GM19043 (cell line): ENCODE measurements around the gene ARHGDIA.

Experiments
- ATAC-seq: cut with Tn5 transposase; IDR thresholded peaks from one replicate; pipeline ENCODE4 v1.9.1; 2021; ENCODE audit warnings: low read depth; ENCODE audit not compliant: unreplicated experiment

ARHGDIA gene

DNA sequence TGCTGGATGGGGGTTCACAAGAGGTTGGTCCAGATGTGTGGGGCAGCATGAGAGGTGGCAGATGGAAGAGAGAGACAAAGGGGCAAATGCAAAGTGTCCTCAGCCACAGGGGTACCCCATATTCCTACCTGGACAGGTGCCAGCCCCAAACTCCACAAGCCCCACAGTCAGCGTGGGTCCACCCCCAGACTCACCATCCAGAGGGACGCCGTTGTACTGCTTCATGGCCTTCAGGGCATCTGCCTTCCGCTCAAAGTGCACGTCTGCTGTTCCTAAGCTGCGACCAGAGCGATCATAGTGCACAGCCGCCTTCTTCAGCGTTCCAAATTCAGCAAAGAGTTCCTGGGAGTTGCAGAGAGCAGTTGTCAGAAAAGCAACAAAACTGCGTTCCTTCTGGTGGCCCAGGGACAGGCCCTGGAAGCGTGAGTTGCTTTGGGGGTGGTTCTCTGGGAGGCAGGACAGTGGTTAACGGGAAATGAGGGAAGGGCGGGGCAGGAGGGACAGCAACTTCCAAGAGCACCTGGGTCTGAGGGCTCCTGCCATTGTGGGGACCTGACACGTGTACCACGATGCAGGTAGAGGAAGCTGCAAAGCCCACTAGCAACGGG, 18.0 kb upstream of the ARHGDIA start:
- ATAC-seq: no peak

DNA sequence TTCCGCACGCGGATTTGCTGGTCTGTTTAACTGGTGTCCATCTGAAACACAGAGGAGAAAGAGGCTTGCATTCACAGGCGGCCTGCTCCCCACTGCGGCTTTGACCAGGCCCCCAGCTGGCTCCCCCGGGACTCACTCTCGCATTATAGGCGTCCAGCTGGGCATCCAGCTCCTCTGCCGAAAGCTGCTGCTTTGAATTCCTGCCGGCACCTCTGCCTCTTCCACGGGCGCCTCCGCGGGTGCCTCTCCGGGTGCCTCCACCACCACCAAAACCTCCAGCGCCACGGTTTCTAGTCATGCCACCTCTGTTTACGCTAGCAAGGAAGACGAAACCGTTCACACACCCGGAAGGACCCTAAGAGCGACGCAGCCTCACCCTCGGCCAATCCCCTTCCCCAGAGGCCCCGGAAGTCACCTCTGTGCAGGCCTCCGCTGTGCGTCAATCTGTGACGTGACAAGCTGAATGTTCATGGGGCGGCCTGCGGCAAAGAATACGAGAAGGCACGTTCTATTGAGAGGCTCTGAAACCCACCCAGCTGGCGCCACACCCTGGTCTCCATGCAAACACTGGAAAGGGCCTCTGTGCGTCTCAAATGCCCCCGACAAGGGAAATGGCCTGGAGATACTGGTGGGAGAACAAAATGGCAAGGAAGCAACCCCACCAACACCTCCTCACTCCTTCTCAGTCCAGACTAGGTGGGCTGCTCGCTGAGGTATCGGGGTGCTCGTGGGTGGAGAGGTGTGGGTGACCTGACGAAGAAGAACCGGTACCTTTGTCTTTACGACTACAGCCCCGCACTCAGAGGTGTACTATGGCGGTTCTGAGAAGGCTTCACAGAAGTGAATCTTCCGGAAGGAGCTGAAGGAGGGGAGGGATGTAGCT, 17.2 kb upstream of the ARHGDIA start:
- no peak for ATAC-seq

DNA sequence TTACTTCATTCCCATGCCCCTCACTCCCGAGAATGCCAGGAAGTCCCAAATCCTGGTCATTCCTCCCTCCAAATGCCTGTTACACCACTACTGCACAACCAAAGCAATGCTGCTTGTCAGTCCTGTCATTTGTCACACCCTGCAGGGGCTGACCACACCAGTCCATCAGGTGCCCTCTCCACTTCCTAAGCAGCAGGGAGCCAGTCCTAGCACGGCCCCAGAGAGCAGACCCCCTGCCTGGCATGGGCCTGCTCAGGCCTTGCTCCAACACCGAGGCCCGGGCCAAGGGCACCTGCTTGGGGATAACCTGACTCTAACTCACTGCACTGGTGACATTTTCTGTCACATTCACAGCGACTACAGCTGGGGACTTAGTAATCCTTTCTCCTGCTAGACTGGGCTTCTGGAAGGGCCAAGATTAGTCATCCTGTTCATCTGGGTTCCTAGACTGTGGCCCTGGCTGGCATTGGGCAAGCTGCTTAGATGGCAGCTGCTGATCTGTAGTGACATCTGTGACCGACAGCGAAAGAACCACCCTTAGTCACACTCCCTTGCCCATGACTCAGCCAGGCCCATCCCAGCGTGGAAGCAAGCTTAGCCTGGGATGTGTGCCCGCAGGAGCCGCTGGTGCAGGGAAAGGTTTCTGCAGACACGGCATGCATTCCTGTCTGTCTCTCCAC, 14.9 kb upstream of the ARHGDIA start:
- ATAC-seq: no peak

DNA sequence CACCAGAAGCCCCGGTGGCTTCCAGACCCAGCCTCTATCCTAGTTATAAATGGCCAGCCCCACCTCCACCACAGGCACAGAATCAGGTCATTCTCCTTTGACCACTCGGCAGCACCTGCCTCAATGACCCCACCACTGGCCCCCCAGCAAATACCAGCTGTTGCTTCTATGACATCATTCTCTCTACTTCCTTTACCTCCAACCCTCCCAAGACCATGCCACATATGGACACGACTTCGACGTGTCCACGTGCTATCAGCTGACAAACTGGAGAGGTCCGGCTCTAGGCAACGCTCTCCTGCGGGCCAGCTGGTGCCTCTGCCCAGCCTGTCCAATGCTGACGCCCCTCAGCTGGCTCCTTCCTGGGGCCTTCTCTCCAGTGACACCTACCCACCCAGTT, 14.3 kb upstream of the ARHGDIA start:
- ATAC-seq: no peak

GRCh38 chr17:81884968-81885367, 13.8 kb upstream of the ARHGDIA start:
- no peak for ATAC-seq

DNA sequence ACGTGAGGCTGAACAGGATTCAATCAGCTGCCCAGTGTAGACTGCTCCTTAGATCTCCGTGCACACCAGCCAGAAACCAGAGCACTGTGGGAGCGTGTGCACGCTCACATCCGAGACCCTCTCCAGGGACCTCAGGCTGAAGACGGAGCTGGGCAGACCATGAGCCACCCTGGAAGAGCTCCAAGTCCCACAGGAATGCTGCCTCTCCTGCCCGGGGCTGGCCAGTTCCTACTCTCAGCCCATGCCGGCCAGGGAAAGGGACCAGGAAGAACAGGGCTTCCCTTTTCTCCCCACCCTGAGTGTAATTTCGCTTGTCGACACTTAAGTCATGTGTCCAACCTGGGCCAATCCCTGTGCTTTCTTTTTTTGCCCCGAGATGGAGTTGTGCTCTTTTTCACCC, 13.4 kb upstream of the ARHGDIA start:
- ATAC-seq: no peak

- no peak for ATAC-seq
These were observed 8.0 kb upstream of the ARHGDIA start for GRCh38 chr17:81879121-81879520.

DNA sequence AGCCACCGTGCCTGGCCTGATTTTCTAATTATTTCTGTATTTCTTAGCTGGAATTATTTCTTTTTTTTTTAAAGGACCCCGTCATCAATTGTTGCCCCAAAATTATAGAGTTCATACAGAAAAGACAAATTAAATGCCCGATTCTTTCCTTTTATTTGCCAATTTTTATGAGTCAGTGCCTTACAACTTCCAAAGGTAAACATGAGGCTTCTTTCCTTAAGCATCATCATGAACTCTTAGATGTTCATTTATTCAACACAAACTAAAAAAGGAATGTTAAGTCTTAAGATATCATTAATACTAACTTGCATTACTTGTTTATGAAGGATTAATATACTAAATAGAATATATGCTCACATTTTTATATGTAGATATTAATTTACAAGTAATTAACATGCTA, 7.2 kb upstream of the ARHGDIA start:
- no peak for ATAC-seq

- ATAC-seq: no peak
These were observed 6.4 kb upstream of the ARHGDIA start for GRCh38 chr17:81877569-81877968.

DNA sequence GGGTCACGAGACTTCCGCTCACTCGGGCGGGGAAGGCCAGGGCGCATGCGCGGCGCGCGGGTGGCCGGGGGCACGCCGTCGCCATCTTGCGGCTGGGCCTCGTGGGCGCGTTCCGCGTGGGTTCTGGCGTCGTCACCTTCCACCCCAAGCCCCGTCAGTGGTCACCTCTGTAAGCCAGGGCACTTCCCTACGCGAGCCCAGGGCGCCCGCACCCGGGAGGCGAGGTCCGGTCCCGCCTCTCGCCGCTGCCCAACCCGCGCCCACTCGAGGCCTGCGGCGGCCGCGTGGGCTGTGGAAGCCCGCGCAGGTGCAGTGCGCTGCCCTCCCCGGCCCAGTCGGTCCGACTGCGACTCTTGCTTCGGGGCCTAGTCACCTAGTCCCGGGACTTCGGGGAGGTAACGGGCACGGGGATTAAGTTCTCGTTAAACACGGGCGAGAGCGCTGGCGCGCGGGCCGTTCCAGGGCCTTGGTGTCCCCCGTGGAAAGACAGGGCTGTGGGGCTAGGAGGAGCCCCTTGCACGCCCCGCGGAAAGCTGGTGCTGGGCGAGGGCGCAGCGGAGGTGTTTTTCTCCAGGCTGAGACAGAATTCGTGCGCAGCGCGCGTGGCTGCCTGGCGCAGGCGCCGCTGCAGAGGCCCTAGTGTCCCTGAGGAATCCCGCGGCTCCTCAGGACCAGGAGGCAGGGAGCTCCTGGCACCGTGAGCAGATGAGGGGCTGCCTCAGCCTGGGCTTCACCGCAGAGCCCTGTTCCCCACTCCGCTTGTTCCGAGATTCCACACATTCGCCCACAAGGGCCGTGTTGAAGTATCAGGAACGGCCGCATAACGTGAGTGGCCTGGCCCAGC, 472 bp upstream of the ARHGDIA start:
- no peak for ATAC-seq

DNA sequence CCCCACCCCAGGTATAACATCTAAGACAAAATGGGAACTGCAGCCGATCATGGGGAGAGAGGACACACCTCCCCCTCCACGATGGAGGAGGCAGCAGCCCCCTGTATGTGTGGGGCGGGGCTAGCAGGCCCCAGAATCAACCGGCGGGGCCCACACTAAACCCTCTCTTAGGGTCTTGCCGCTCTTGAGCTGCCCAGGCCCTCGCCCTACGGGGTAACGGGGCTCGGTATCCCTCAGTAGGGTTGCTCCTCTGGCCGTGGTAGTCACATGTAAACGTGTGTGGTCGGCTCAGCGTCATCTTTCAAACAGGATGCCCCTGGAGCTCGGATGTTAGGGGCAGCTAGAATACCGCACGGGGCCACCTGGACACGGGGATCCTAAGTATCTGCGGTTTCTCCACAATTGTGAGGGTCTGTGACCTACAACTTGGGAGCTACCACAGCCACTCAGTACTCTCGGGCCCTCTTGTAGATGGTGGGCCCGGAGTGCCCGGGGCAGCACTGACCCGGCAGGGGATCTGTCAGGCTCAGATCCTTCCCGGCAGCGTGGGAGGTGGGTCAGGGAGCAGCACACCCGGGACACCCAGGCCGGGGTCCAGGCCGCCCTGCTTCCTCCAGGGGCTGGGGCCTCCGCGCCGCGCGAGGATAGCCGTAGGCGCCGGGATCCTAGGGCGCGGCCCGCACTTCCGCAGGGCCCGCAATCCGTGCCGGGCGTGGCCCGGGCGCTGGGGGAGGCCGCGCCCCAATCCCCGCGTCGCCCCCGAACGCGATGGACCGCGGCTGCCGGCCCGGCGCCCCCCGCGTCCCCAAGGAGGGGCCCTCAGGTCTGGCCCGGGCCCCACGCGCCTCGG, 781 bp downstream of the ARHGDIA start:
- ATAC-seq: no peak

- no peak for ATAC-seq
These were observed 1.7 kb downstream of the ARHGDIA start for GRCh38 chr17:81869221-81870130.

DNA sequence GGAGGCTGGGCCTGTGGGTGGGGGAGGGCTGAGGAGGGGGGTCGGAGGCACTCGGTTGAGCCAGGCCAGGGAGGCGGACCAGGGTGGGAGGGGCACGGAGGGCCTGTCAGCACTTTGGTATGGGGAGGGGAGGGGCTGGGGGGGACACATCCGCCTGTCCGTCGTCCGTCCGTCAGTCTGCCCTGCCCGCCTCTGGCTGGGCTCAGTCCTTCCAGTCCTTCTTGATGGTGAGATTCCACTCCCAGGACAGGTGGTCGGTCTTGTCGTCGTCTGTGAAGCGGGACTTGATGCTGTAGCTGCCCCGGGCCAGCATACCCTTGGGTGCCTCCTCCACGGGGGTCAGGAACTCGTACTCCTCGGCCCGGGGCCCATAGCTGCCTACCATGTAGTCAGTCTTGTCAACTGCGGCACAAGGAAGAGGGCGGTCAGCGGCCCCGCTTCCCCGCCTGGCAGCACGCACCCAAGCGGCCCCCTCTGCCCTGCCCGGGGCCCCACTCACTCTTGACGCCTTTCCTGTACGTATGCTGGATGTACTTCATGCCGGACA, 2.4 kb downstream of the ARHGDIA start:
- no peak for ATAC-seq

DNA sequence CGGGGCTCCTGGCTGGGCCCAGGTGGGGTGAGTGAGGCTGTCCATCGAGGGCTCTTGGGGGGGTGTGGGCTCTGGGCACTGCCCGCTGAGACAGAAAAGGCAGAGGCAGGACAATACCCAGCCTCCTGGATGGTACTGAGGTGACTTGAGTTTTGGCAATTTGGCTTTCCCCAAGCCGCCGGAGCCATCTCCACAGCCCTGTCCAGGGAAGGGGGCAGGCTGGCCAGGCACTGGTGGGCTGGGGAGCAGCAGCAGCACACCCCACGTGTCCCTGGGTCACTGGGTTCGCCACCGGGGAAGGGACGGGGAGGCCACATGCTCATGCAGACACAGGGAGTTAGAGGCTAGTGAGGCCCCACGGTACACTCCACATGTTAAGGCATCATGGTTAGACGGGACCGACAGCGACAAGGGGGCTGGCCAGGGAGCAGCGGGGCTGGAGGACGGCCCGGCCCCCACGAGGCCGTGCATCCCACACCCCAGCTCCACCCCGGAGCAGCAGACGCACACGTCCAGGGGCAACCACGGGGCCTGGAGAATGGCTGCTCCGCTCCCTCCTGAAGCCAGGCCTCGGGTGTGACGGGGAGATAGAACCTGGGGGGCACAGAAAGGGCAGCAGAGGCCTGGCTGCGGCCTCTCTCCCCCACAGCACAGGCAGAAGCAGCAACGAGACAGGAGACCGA, 3.0 kb downstream of the ARHGDIA start:
- no peak for ATAC-seq

- no peak for ATAC-seq
These were observed 3.8 kb downstream of the ARHGDIA start for GRCh38 chr17:81867170-81867990.

GRCh38 chr17:81866440-81867169, 4.5 kb downstream of the ARHGDIA start:
- no peak for ATAC-seq
